Measurements from ENCODE around the gene HDX. TPM values are rescaled to one million over a fixed set of nuclear protein-coding genes. Genes with fewer than 3 reads are reported as not detected.
"Not testable (repeated sequence)": the region's sequence is repeated elsewhere in the genome, so short reads cannot be mapped to it uniquely, and the experiment has no call there.

The HDX gene
- total RNA-seq (2021; ENCODE audit: unreplicated experiment): 5.3 TPM
- polyA plus RNA-seq (2012; ENCODE audit: insufficient read length): 2.4 TPM
- Bru-seq, nascent RNA: percentile 57 among the genes with signal in this experiment
- BruChase-seq, experiment 1, labeled RNA remaining after a 2-hour chase: percentile 50 among the genes with signal in this experiment
- percentile 40 among the genes with signal in this experiment for BruChase-seq, experiment 2, labeled RNA remaining after a 6-hour chase
- long read RNA-seq, full-length matches to known transcripts: 2 of 2 reads
- long read RNA-seq, partial matches to known transcripts: 0 of 2 reads
- long read RNA-seq, other reads (novel, unspliced or antisense): 0 of 2 reads

- CTCF ChIA-PET: no interaction called here
Observed at GRCh38 chrX:84501798-84502628, at the start of gene HDX. TSS of gene HDX (minus strand) at chrX:84502453. CDS start at chrX:84475397, 27,056 bp downstream.

GRCh38 chrX:84541315-84541714 is 39.1 kb upstream of the HDX start:
- BruUV-seq (replicated peaks); H3K9me3 ChIP-seq (ENCODE audit: control insufficient read depth, insufficient read depth, low read depth, low read length); CTCF ChIA-PET; H3K4me3 ChIP-seq (ENCODE audit: low read depth in 2 of 2, low read length in 2 of 2); H3K27ac ChIP-seq (ENCODE audit: low read length); DNase-seq (ENCODE audit: low read depth, low spot score); H3K4me1 ChIP-seq (ENCODE audit: control insufficient read depth, insufficient read depth, low read length); in situ Hi-C loops (cut with HindIII; ENCODE audit: low pct_unique_long_range_greater_than_20kb, low sequenced_read_pairs); intact Hi-C loops (cut with micrococcal nuclease; ENCODE audit: unreplicated experiment); ATAC-seq; H3K27me3 ChIP-seq (ENCODE audit: control insufficient read depth, insufficient read depth, low read length); H3K36me3 ChIP-seq (ENCODE audit: control insufficient read depth, insufficient read depth, low read length); POLR2A ChIA-PET: not testable (repeated sequence)

More at GRCh38 chrX:84501798-84502628, at the start of gene HDX:
- no peaks in the 10 kb centered on the region for H3K36me3 ChIP-seq (ENCODE audit: control insufficient read depth, insufficient read depth, low read length)
- intact Hi-C loops (cut with micrococcal nuclease; ENCODE audit: unreplicated experiment) (no loop called here), in situ Hi-C loops (cut with HindIII; ENCODE audit: low pct_unique_long_range_greater_than_20kb, low sequenced_read_pairs) (no loop called here)
- no peaks in the 10 kb centered on the region for H3K4me1 ChIP-seq (ENCODE audit: control insufficient read depth, insufficient read depth, low read length)
- 0 out of 2 replicates have a peak, but pooled peaks have one; percentile 27 for TF ChIP-seq SIN3A (IDR thresholded peaks at IDR 0.05; ENCODE audit: borderline replicate concordance, insufficient read depth, low read depth, low read length)
- TF ChIP-seq POLR2AphosphoS5 (IDR thresholded peaks at IDR 0.05; ENCODE audit: low read depth, low read length): peak; percentile 45; the same call in 1 of the 2 replicates
- TF ChIP-seq CTCF (IDR thresholded peaks at IDR 0.05): no peak
- TF ChIP-seq TCF7L2 (IDR thresholded peaks at IDR 0.05; ENCODE audit: low read depth, low read length): no peak
- no peak for TF ChIP-seq REST (IDR thresholded peaks at IDR 0.05; ENCODE audit: insufficient read depth in 1 of 2, low read depth in 2 of 2, low read length in 1 of 2)
- H3K27ac ChIP-seq (ENCODE audit: low read length): peak within 1 kb of the TSS; percentile 86
- peak within 1 kb of the TSS; percentile 73 to 83 for H3K4me3 ChIP-seq (ENCODE audit: low read depth in 2 of 2, low read length in 2 of 2)
- no peaks in the 10 kb centered on the region for H3K27me3 ChIP-seq (ENCODE audit: control insufficient read depth, insufficient read depth, low read length)
- ATAC-seq: peak; percentile 99
- TSS peak; percentile 72 for BruUV-seq (replicated peaks)
- POLR2A ChIA-PET: no interaction called here
- no peaks in the 10 kb centered on the region for H3K9me3 ChIP-seq (ENCODE audit: control insufficient read depth, insufficient read depth, low read depth, low read length)
- peak; percentile 56 for DNase-seq (ENCODE audit: low read depth, low spot score)

GRCh38 chrX:84537627-84538026 is 35.4 kb upstream of the HDX start:
- intact Hi-C loops (cut with micrococcal nuclease; ENCODE audit: unreplicated experiment); CTCF ChIA-PET: not testable (repeated sequence)

More at GRCh38 chrX:84537627-84538026, 35.4 kb upstream of the HDX start:
- BruUV-seq (replicated peaks); in situ Hi-C loops (cut with HindIII; ENCODE audit: low pct_unique_long_range_greater_than_20kb, low sequenced_read_pairs); H3K4me3 ChIP-seq (ENCODE audit: low read depth in 2 of 2, low read length in 2 of 2); DNase-seq (ENCODE audit: low read depth, low spot score); H3K36me3 ChIP-seq (ENCODE audit: control insufficient read depth, insufficient read depth, low read length); H3K9me3 ChIP-seq (ENCODE audit: control insufficient read depth, insufficient read depth, low read depth, low read length); POLR2A ChIA-PET; H3K4me1 ChIP-seq (ENCODE audit: control insufficient read depth, insufficient read depth, low read length); H3K27ac ChIP-seq (ENCODE audit: low read length); ATAC-seq; H3K27me3 ChIP-seq (ENCODE audit: control insufficient read depth, insufficient read depth, low read length): not testable (repeated sequence)

Data from Panc1 (cell line).